NT2/D1 (cell line): ENCODE measurements around the gene SIAH3.

ENCODE experiments used
- DNase-seq: peaks from one replicate; pipeline ENCODE4 v3.0.0-alpha.2; 2011; ENCODE audit warnings: low read depth, low spot score
- H3K27me3 ChIP-seq: 2 replicates; pipeline ENCODE4 v1.6.0; 2011; ENCODE audit warnings: mild to moderate bottlenecking; ENCODE audit not compliant: insufficient read length, insufficient read depth
- H3K36me3 ChIP-seq: 2 replicates; pipeline ENCODE4 v1.6.1; 2011; ENCODE audit warnings: mild to moderate bottlenecking, low read length, mixed read lengths; ENCODE audit not compliant: insufficient read depth, insufficient read length
- H3K4me1 ChIP-seq: 2 replicates; pipeline ENCODE4 v1.5.1; 2011; ENCODE audit not compliant: insufficient read depth, insufficient read length
- H3K4me3 ChIP-seq: 2 replicates; pipeline ENCODE4 v1.5.1; 2011; ENCODE audit warnings: low read depth; ENCODE audit not compliant: insufficient read length
- H3K9ac ChIP-seq: 2 replicates; pipeline ENCODE4 v1.6.0; 2011; ENCODE audit warnings: low read depth; ENCODE audit not compliant: insufficient read length
- H3K9me3 ChIP-seq: 2 replicates; pipeline ENCODE4 v1.5.1; 2011; ENCODE audit warnings: mild to moderate bottlenecking, low read length; ENCODE audit not compliant: insufficient read depth
- SUZ12 ChIP-seq: IDR thresholded peaks from 2 replicates; pipeline ENCODE4 v1.6.1; 2011; ENCODE audit not compliant: insufficient read length, insufficient read depth; ENCODE audit errors: extremely low read depth
- YY1 ChIP-seq: IDR thresholded peaks from 2 replicates; pipeline ENCODE4 v1.6.1; 2011; ENCODE audit not compliant: insufficient read length, insufficient read depth
- ZNF274 ChIP-seq: IDR thresholded peaks from 2 replicates; pipeline ENCODE4 v1.6.1; 2011; ENCODE audit warnings: mild to moderate bottlenecking, low read depth, low read length

Gene SIAH3

DNA sequence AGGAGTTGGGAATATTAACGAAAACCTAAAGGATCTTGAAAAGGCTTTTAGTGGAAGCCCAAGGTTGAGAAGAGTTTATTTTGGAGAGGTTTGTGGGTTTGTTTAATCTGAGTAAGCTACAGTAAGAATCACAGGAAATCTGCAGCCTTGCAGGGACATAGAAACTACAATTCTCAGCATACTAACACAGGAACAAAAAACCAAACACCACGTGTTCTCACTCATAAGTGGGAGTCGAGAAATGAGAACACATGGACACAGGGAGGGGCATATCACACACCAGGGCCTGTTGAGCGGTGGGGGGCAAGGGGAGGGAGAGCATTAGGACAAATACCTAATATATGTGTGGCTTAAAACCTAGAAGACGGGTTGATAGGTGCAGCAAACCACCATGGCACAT, 8.7 kb upstream of the SIAH3 start:
- DNase-seq, result no peak
- H3K4me3 ChIP-seq, result no peak overlapping the region
- H3K4me1 ChIP-seq, result no peaks in the 10 kb centered on the region
- TF ChIP-seq YY1 (no peak), ZNF274 (no peak), SUZ12 (no peak)
- no peaks in the 10 kb centered on the region for H3K36me3 ChIP-seq
- no peak overlapping the region for H3K9ac ChIP-seq
- peaks cover 6% of the 10 kb centered on the region; the same call in 1 of the 2 replicates for H3K9me3 ChIP-seq
- H3K27me3 ChIP-seq, result no peaks in the 10 kb centered on the region

DNA sequence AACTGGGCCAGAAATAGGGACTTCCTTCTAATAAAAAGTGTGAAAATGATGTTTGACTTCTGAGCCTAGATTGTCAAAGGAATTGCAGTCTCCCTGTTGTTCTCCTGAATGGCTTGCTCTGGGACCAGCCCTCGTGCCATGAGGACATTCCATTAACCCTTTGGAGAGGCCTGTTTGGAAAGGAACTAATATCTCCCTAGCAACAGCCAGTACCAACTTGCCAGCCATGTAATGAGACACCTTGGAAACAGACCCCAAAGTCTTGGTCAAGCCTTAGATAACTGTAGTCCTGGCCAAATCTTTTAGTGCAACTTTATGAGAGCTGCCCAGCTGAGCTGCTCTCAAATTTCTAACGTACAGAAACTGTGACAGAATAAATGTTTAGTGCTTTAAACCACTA, 8.2 kb upstream of the SIAH3 start:
- Histone ChIP-seq H3K4me1 (no peaks in the 10 kb centered on the region), H3K4me3 (no peak overlapping the region), H3K9me3 (peaks cover 6% of the 10 kb centered on the region; the same call in 1 of the 2 replicates), H3K27me3 (no peaks in the 10 kb centered on the region), H3K36me3 (no peaks in the 10 kb centered on the region), H3K9ac (no peak overlapping the region)
- DNase-seq, result no peak
- no peak for TF ChIP-seq ZNF274
- TF ChIP-seq SUZ12, result no peak
- no peak for TF ChIP-seq YY1

DNA sequence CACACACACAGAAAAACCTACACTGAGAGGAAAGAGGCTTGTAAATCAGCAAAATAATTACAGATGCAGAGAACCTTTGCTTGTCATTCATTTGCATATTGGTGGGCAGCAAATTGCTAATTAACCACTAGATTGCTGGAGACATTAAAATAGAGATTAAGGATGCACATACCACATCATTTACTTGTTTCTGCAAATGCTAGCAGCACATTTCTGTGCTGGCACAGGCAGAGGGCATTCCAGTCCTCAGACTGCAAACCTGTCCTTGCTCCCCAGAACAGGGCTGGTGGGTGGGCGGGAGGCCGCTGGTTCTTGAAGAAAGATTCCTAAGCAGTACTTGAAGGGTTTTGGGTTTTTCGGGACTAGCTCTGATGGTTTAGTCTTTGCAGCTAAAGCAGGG, 941 bp upstream of the SIAH3 start:
- Histone ChIP-seq H3K9ac (no peak overlapping the region), H3K36me3 (no peaks in the 10 kb centered on the region), H3K9me3 (no peaks in the 10 kb centered on the region), H3K4me1 (peaks cover 8% of the 10 kb centered on the region), H3K4me3 (no peak overlapping the region), H3K27me3 (peaks cover 27% of the 10 kb centered on the region)
- no peak for DNase-seq
- TF ChIP-seq ZNF274, result no peak
- no peak for TF ChIP-seq SUZ12
- no peak for TF ChIP-seq YY1

DNA sequence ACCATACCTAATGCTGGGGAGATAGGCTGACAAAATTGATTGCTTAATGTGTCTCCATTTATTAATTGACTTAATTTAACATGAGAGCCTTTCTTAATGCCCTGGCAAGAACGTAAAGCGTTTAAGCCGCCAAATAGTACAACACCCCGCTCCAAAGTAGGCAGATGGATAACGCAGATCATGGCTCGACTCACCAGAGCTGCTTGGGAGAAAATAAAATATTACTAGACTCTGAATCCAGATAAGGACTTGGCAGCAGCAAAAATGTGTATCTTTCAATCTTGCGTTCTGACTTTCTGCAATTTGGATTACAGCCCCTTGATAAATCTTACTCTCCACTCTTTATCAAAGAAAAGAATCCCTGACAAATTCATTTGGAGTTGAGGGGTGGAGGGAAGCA, 403 bp upstream of the SIAH3 start:
- Histone ChIP-seq H3K4me3 (no peak overlapping the region), H3K27me3 (peaks cover 27% of the 10 kb centered on the region), H3K9me3 (no peaks in the 10 kb centered on the region), H3K36me3 (no peaks in the 10 kb centered on the region), H3K4me1 (peaks cover 8% of the 10 kb centered on the region), H3K9ac (no peak overlapping the region)
- no peak for DNase-seq
- no peak for TF ChIP-seq YY1

DNA sequence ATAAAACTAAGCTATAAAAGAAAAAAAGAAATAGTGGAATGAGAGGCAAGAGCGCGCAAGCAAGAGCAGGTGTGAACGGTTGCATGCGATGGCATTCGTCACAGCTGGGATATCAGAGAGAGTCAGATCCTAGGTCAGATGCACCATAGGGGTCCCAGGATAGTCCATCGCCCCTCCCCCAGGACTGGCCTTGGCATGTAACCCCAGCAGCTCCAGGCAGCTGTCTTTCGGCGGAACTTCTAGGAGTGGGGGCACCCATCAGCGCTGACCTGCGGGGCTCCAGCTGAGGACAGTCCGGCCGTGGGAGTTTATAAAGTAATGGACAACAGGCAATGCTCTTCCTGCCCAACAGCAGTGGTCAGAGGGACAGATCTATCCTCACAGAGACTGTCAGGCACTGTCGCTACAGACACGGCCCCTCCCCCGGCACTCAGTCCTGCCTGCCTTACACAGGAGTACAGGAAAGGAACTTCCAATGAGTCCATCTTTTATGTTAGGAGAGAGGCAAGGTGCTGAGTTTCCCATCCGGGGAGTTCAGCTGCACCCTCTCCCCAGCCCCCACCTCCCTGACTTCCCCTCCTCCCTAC, 1.4 kb downstream of the SIAH3 start:
- H3K27me3 ChIP-seq, result peaks cover 27% of the 10 kb centered on the region
- no peak overlapping the region for H3K9ac ChIP-seq
- peak overlapping the region; percentile 37 for H3K4me3 ChIP-seq
- H3K9me3 ChIP-seq, result no peaks in the 10 kb centered on the region
- H3K4me1 ChIP-seq, result peaks cover 8% of the 10 kb centered on the region
- no peaks in the 10 kb centered on the region for H3K36me3 ChIP-seq
- TF ChIP-seq ZNF274 (no peak), SUZ12 (no peak), YY1 (no peak)
- no peak for DNase-seq

DNA sequence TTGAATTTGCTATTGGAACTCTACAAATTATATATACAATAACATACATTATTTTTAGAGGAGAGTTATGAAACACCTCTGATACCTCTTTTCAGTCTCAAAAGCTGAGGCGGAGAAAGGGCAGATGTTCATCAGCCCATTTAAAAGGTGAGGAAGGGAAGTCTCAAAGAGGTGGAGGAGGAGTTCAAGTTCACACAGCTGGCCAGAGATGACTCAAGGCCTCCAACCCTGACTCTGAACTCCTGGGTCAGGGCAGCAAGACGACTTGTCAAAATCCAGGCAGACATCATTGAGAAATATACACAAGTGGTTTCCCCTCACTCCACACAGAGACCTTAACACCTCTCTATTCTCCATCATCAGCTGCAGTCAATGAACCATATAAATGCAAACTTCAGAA, 2.1 kb downstream of the SIAH3 start:
- no peak overlapping the region for H3K9ac ChIP-seq
- no peaks in the 10 kb centered on the region for H3K9me3 ChIP-seq
- peaks cover 27% of the 10 kb centered on the region for H3K27me3 ChIP-seq
- TF ChIP-seq YY1 (no peak), ZNF274 (no peak), SUZ12 (no peak)
- H3K4me3 ChIP-seq, result no peak overlapping the region
- no peak for DNase-seq
- H3K4me1 ChIP-seq, result peaks cover 8% of the 10 kb centered on the region
- no peaks in the 10 kb centered on the region for H3K36me3 ChIP-seq

DNA sequence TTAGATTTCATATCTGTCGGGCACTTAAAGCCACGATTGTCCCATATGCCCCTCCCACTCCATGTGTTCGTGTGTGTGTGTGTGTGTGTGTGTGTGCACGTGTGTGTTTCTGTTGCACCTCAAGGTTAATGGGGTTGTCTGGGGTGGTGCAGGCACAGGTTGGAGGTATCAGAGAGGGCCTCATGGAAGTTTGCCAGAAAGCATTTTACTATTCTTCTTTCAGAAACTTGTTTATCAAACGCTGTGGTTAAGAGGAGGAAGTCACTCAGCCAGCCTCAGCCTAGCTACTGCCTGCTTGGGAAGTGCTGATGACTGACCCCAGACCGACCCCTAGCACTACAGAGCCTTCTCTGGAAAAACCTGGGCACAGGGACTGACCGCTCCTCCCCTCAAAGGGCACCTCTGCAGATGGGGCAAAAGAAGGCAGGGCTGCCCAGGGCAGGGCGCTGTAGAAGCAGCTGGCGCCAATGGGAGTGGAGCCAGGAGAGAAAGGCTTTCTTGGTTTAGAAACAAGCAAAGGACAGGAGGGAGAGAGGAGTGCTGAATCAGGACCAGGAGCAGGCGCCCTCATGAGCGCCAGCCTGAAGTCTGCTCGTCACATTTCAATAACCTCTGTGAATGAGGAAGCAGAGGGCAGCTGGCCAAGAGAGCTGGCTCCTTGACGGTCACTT, 3.9 kb downstream of the SIAH3 start:
- no peak overlapping the region for H3K4me3 ChIP-seq
- no peaks in the 10 kb centered on the region for H3K36me3 ChIP-seq
- peaks cover 8% of the 10 kb centered on the region for H3K4me1 ChIP-seq
- no peak overlapping the region for H3K9ac ChIP-seq
- H3K27me3 ChIP-seq, result peaks cover 27% of the 10 kb centered on the region
- DNase-seq, result no peak
- H3K9me3 ChIP-seq, result no peaks in the 10 kb centered on the region
- TF ChIP-seq YY1 (no peak), ZNF274 (no peak), SUZ12 (no peak)

DNA sequence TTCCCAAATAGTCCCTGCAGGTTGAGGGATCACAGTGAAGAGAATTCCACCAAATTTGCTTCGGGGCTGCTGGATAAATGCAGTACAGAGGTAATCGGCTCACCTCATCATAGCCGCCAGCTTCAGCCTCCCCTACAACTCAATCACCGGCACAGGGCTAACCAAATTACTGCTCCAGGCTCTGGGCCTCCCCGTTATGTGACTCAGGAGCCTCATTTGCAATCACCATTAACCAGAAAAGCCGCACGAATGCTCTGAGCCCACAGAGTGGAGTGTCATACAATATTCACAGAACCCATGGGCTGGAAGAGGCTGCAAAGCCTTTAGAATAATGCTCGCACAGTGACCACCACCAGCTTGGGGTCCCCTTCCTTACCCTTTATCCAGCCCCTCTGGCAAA, 4.9 kb downstream of the SIAH3 start:
- no peaks in the 10 kb centered on the region for H3K9me3 ChIP-seq
- peaks cover 8% of the 10 kb centered on the region for H3K4me1 ChIP-seq
- DNase-seq, result no peak
- H3K27me3 ChIP-seq, result peaks cover 20% of the 10 kb centered on the region
- no peak overlapping the region for H3K4me3 ChIP-seq
- no peak for TF ChIP-seq YY1
- no peak for TF ChIP-seq ZNF274
- TF ChIP-seq SUZ12, result no peak
- no peak overlapping the region for H3K9ac ChIP-seq
- no peaks in the 10 kb centered on the region for H3K36me3 ChIP-seq
